HepG2 (cell line): ENCODE measurements around the gene P2RY1. TPM values are rescaled to one million over a fixed set of nuclear protein-coding genes. Genes with fewer than 3 reads are reported as not detected.

Experiments
- ATAC-seq: fragments of 200-7000 bp; cut with Tn5 transposase; 3 replicates; pipeline ENCODE4 v1.9.1; 2020; ENCODE audit warnings: mild to moderate bottlenecking, moderate library complexity
- BruUV-seq: library from RNA; stranded (reverse); fragments of 400-500 nt; replicated peaks from 2 replicates; lab custom pipeline; 2021; lab: Mats Ljungman, UMichigan
- CTCF ChIA-PET: fragments of 300-600 bp; formaldehyde crosslinking; extraction: SDS; loops from one replicate; lab custom pipeline; 2021; ENCODE audit warnings: low total read pairs, inconsistent platforms, low intra/inter-chr PET ratio; lab: Yijun Ruan, JAX
- POLR2A ChIA-PET: fragments of 350-600 bp; sonication (Branson Sonifier 250); formaldehyde crosslinking; loops from one replicate; lab custom pipeline; 2020; ENCODE audit warnings: antibody characterized with exemption, inconsistent platforms; lab: Yijun Ruan, JAX
- DNase-seq: peaks from one replicate; pipeline ENCODE4 v3.0.0-alpha.2; 2015; ENCODE audit warnings: low spot score
- FAIRE-seq: peaks from 3 replicates; lab custom pipeline; 2011; peaks lifted over from hg19 to GRCh38; lab: Jason Lieb, UNC
- H2AFZ ChIP-seq: one replicate; pipeline ENCODE4 v1.6.1; 2011; ENCODE audit warnings: low read length, inconsistent platforms
- H3K27ac ChIP-seq: fragments of 300-600 bp; 3 replicates; pipeline ENCODE4 v1.8.0; 2011; ENCODE audit warnings: mixed run types, mild to moderate bottlenecking, mixed read lengths, low read length, inconsistent platforms; ENCODE audit not compliant: insufficient read depth; ENCODE audit errors: extremely low read length
- H3K27me3 ChIP-seq, 2 experiments: fragments of 200-600 bp in 1 of 2; 2 replicates in 1 of 2; 3 replicates in 1 of 2; pipeline versions ENCODE4 v1.6.0 to v1.8.0; 2011; ENCODE audit warnings: low read length in 2 of 2, mild to moderate bottlenecking in 2 of 2, moderate library complexity in 2 of 2, inconsistent platforms in 1 of 2; ENCODE audit not compliant: insufficient read depth in 2 of 2, control insufficient read depth in 1 of 2
- H3K36me3 ChIP-seq, 2 experiments: fragments of 200-600 bp in 1 of 2; replicated peaks in 1 of 2; 2 replicates in 1 of 2; 3 replicates in 1 of 2; pipeline versions ENCODE4 v1.5.1 to v1.8.0; 2011; ENCODE audit warnings: low read length in 2 of 2, inconsistent platforms in 1 of 2; ENCODE audit not compliant: insufficient read depth in 2 of 2, control insufficient read depth in 1 of 2
- H3K4me1 ChIP-seq: 2 replicates; pipeline ENCODE4 v1.5.1; 2012; ENCODE audit warnings: low read length, inconsistent platforms; ENCODE audit not compliant: insufficient read depth
- H3K4me2 ChIP-seq: 2 replicates; pipeline ENCODE4 v1.6.0; 2011; ENCODE audit warnings: low read depth, low read length, inconsistent platforms
- H3K4me3 ChIP-seq, 3 experiments: fragments of 200-600 bp in 1 of 3; sonication (generic), shearing (Covaris generic) in 1 of 3; replicated peaks in 1 of 3; 2 replicates each; pipeline ENCODE4 v1.5.1; 2011 to 2016; ENCODE audit warnings: low read length in 3 of 3, inconsistent platforms in 2 of 3, low read depth in 2 of 3, mild to moderate bottlenecking in 2 of 3, control low read depth in 1 of 3, mixed read lengths in 1 of 3; ENCODE audit not compliant: insufficient read depth in 1 of 3
- H3K79me2 ChIP-seq: one replicate; pipeline ENCODE4 v1.6.1; 2011; ENCODE audit warnings: low read length, inconsistent platforms; ENCODE audit not compliant: insufficient read depth
- H3K9ac ChIP-seq: 2 replicates; pipeline ENCODE4 v1.6.0; 2011; ENCODE audit warnings: mild to moderate bottlenecking, low read depth, low read length, inconsistent platforms; ENCODE audit not compliant: insufficient read depth
- H3K9me3 ChIP-seq: 2 replicates; pipeline ENCODE4 v1.5.1; 2012; ENCODE audit warnings: mild to moderate bottlenecking, low read length
- H4K20me1 ChIP-seq: 2 replicates; pipeline ENCODE4 v1.6.0; 2011; ENCODE audit warnings: inconsistent platforms, mild to moderate bottlenecking, low read length, moderate library complexity; ENCODE audit not compliant: insufficient read depth
- KLF16 ChIP-seq, 2 experiments: sonication (generic) in 1 of 2; formaldehyde crosslinking in 1 of 2; IDR thresholded peaks; 2 replicates each; pipeline versions ENCODE4 v1.6.1 to v1.8.0; 2016 to 2023; ENCODE audit warnings: missing genetic modification reagents in 2 of 2, missing compliant biosample characterization in 1 of 2
- KLF9 ChIP-seq: IDR thresholded peaks from 2 replicates; pipeline ENCODE4 v1.6.1; 2016; ENCODE audit warnings: low read depth
- RXRB ChIP-seq: IDR thresholded peaks from 2 replicates; pipeline ENCODE4 v1.6.1; 2016; ENCODE audit warnings: borderline replicate concordance, missing genetic modification reagents, missing compliant biosample characterization
- WGBS: methylation state at CpG from one replicate; pipeline ENCODE4 v1.1.6; 2017; ENCODE audit warnings: low lambda C conversion rate; 5-methylcytosine and 5-hydroxymethylcytosine counted together
- in situ Hi-C: cut with HindIII; loops from 2 replicates; pipeline ENCODE4 v1.10.0; 2017; ENCODE audit warnings: low pct_unique_long_range_greater_than_20kb; ENCODE audit not compliant: extremely low pct_ligation_motif_present
- intact Hi-C: fragments of 100-400 bp; cut with micrococcal nuclease; formaldehyde crosslinking; loops from one replicate; pipeline ENCODE4 v1.10.0; 2022; ENCODE audit not compliant: unreplicated experiment
- polyA plus RNA-seq, 8 experiments: library from polyadenylated mRNA; depleted of rRNA in 3 of 8; stranded (reverse) in 7 of 8; unstranded in 1 of 8; fragments of >200 nt; fragmentation: Illumina TruSeq in 4 of 8; extraction: Trizol in 4 of 8; gene quantifications; 2 replicates each; pipeline versions ENCODE4 v1.2.1 to v1.2.3, GENCODE V29; 2011 to 2016; ENCODE audit warnings: low read depth in 4 of 8, missing spikeins in 1 of 8, mixed read lengths in 1 of 8; ENCODE audit not compliant: insufficient read depth in 1 of 8
- total RNA-seq, 5 experiments: library from RNA; depleted of rRNA; stranded (reverse); fragments of >200 nt; fragmentation: Illumina TruSeq; extraction: Trizol; gene quantifications; 2 replicates each; pipeline ENCODE4 v1.2.3, GENCODE V29; 2016; ENCODE audit warnings: low read depth in 1 of 5
- TF ChIP-seq, protein P1 (sequence below): sonication (generic); formaldehyde crosslinking; IDR thresholded peaks from 2 replicates; pipeline ENCODE4 v1.9.0; 2021; ENCODE audit warnings: missing genetic modification reagents, borderline replicate concordance
- TF ChIP-seq, protein P2 (sequence below): sonication (generic); formaldehyde crosslinking; IDR thresholded peaks from 2 replicates; pipeline ENCODE4 v1.4.0; 2020; ENCODE audit warnings: missing genetic modification reagents
- TF ChIP-seq, protein P3 (sequence below): sonication (generic); formaldehyde crosslinking; IDR thresholded peaks from 2 replicates; pipeline ENCODE4 v1.4.0; 2020; ENCODE audit warnings: mild to moderate bottlenecking, missing genetic modification reagents
- TF ChIP-seq, protein P4 (sequence below): sonication (generic); formaldehyde crosslinking; IDR thresholded peaks from 2 replicates; pipeline ENCODE4 v1.5.0; 2020; ENCODE audit warnings: mild to moderate bottlenecking, missing genetic modification reagents, borderline replicate concordance

P2RY1 gene
- total and polyA plus RNA-seq, 2 of the 13 experiments (the other 11 are each of a cell fraction or from before 2014, with no cell fraction given): not detected

DNA sequence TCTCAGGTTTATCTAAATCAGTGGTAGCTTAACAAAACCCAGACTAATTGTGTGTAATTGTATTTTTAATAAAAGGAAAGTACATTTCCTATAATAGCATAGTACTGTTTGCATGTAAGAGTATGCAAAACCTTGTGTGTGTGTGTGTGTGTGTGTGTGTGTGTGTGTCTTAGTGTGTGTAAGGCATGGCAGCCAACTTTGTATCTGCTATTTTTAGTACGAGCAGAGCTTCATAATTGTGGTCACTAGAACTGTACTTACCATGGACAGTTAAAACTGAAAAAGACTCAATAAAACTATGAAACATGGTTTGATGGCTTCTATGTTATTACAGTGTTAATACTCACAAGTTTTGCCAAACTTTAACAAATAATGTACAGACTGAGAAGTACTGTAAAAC is 6.2 kb downstream of the P2RY1 start:
- ATAC-seq: no peak
- in situ Hi-C loops: no loop called here
- CTCF ChIA-PET: no interaction called here
- intact Hi-C loops: no loop called here
- Histone ChIP-seq H3K4me1 (no peaks in the 10 kb centered on the region), H3K9me3 (no peaks in the 10 kb centered on the region; the same call in none of the 2 replicates), H2AFZ (no peak overlapping the region), H3K4me3 (no peak overlapping the region), H3K27ac (no peak overlapping the region), H4K20me1 (no peaks in the 10 kb centered on the region), H3K4me2 (no peak overlapping the region), H3K27me3 (no peaks in the 10 kb centered on the region), H3K9ac (no peak overlapping the region), H3K79me2 (no peaks in the 10 kb centered on the region), H3K36me3 (no peaks in the 10 kb centered on the region)
- FAIRE-seq: no peak
- DNase-seq: no peak
- 0% methylated on average over 1 of the region's 1 CpG for WGBS
- no TSS peak for BruUV-seq
- POLR2A ChIA-PET: no interaction called here
- TF ChIP-seq, protein P1, sequence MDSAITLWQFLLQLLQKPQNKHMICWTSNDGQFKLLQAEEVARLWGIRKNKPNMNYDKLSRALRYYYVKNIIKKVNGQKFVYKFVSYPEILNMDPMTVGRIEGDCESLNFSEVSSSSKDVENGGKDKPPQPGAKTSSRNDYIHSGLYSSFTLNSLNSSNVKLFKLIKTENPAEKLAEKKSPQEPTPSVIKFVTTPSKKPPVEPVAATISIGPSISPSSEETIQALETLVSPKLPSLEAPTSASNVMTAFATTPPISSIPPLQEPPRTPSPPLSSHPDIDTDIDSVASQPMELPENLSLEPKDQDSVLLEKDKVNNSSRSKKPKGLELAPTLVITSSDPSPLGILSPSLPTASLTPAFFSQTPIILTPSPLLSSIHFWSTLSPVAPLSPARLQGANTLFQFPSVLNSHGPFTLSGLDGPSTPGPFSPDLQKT (CRISPR knock-in tag): no peak
- TF ChIP-seq RXRB (CRISPR knock-in tag) (no peak), KLF16 (CRISPR knock-in tag; IDR thresholded peaks at IDR 0.05) (no peak), KLF9 (CRISPR knock-in tag) (no peak)
- TF ChIP-seq, protein P2, sequence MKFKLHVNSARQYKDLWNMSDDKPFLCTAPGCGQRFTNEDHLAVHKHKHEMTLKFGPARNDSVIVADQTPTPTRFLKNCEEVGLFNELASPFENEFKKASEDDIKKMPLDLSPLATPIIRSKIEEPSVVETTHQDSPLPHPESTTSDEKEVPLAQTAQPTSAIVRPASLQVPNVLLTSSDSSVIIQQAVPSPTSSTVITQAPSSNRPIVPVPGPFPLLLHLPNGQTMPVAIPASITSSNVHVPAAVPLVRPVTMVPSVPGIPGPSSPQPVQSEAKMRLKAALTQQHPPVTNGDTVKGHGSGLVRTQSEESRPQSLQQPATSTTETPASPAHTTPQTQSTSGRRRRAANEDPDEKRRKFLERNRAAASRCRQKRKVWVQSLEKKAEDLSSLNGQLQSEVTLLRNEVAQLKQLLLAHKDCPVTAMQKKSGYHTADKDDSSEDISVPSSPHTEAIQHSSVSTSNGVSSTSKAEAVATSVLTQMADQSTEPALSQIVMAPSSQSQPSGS: no peak
- TF ChIP-seq, protein P3, sequence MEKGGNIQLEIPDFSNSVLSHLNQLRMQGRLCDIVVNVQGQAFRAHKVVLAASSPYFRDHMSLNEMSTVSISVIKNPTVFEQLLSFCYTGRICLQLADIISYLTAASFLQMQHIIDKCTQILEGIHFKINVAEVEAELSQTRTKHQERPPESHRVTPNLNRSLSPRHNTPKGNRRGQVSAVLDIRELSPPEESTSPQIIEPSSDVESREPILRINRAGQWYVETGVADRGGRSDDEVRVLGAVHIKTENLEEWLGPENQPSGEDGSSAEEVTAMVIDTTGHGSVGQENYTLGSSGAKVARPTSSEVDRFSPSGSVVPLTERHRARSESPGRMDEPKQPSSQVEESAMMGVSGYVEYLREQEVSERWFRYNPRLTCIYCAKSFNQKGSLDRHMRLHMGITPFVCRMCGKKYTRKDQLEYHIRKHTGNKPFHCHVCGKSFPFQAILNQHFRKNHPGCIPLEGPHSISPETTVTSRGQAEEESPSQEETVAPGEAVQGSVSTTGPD (CRISPR knock-in tag): no peak
- TF ChIP-seq, protein P4, sequence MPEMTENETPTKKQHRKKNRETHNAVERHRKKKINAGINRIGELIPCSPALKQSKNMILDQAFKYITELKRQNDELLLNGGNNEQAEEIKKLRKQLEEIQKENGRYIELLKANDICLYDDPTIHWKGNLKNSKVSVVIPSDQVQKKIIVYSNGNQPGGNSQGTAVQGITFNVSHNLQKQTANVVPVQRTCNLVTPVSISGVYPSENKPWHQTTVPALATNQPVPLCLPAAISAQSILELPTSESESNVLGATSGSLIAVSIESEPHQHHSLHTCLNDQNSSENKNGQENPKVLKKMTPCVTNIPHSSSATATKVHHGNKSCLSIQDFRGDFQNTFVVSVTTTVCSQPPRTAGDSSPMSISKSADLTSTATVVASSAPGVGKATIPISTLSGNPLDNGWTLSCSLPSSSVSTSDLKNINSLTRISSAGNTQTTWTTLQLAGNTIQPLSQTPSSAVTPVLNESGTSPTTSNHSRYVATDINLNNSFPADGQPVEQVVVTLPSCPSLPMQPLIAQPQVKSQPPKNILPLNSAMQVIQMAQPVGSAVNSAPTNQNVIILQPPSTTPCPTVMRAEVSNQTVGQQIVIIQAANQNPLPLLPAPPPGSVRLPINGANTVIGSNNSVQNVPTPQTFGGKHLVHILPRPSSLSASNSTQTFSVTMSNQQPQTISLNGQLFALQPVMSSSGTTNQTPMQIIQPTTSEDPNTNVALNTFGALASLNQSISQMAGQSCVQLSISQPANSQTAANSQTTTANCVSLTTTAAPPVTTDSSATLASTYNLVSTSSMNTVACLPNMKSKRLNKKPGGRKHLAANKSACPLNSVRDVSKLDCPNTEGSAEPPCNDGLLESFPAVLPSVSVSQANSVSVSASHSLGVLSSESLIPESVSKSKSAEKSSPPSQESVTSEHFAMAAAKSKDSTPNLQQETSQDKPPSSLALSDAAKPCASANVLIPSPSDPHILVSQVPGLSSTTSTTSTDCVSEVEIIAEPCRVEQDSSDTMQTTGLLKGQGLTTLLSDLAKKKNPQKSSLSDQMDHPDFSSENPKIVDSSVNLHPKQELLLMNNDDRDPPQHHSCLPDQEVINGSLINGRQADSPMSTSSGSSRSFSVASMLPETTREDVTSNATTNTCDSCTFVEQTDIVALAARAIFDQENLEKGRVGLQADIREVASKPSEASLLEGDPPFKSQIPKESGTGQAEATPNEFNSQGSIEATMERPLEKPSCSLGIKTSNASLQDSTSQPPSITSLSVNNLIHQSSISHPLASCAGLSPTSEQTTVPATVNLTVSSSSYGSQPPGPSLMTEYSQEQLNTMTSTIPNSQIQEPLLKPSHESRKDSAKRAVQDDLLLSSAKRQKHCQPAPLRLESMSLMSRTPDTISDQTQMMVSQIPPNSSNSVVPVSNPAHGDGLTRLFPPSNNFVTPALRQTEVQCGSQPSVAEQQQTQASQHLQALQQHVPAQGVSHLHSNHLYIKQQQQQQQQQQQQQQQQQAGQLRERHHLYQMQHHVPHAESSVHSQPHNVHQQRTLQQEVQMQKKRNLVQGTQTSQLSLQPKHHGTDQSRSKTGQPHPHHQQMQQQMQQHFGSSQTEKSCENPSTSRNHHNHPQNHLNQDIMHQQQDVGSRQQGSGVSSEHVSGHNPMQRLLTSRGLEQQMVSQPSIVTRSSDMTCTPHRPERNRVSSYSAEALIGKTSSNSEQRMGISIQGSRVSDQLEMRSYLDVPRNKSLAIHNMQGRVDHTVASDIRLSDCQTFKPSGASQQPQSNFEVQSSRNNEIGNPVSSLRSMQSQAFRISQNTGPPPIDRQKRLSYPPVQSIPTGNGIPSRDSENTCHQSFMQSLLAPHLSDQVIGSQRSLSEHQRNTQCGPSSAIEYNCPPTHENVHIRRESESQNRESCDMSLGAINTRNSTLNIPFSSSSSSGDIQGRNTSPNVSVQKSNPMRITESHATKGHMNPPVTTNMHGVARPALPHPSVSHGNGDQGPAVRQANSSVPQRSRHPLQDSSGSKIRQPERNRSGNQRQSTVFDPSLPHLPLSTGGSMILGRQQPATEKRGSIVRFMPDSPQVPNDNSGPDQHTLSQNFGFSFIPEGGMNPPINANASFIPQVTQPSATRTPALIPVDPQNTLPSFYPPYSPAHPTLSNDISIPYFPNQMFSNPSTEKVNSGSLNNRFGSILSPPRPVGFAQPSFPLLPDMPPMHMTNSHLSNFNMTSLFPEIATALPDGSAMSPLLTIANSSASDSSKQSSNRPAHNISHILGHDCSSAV (CRISPR knock-in tag): no peak
